ENCODE data around the gene EPB42.
"Not testable (repeated sequence)": the region's sequence is repeated elsewhere in the genome, so short reads cannot be mapped to it uniquely, and the experiment has no call there.

The EPB42 gene

GRCh38 chr15:43211224-43211735 is 9.5 kb downstream of the EPB42 start:
- DNase-seq: no peak

GRCh38 chr15:43210807-43211206 is 10.0 kb downstream of the EPB42 start:
- no peak for DNase-seq

- no peak for DNase-seq
Observed at GRCh38 chr15:43210172-43210745, 10.6 kb downstream of the EPB42 start.

- DNase-seq: no peak
Observed at GRCh38 chr15:43209059-43209824, 11.6 kb downstream of the EPB42 start.

- no peak for DNase-seq
Observed at GRCh38 chr15:43208052-43209002, 12.5 kb downstream of the EPB42 start.

GRCh38 chr15:43207024-43207423 is 13.8 kb downstream of the EPB42 start:
- no peak for DNase-seq

- no peak for DNase-seq
Observed at GRCh38 chr15:43206054-43206453, 14.8 kb downstream of the EPB42 start.

GRCh38 chr15:43204016-43204901 is 16.6 kb downstream of the EPB42 start:
- peak; percentile 50 for DNase-seq

GRCh38 chr15:43199945-43200488 is 20.8 kb downstream of the EPB42 start:
- no peak for DNase-seq

GRCh38 chr15:43198992-43199391 is 21.8 kb downstream of the EPB42 start:
- DNase-seq: no peak

GRCh38 chr15:43198556-43198955 is 22.3 kb downstream of the EPB42 start:
- DNase-seq: not testable (repeated sequence)

GRCh38 chr15:43197773-43198172 is 23.0 kb downstream of the EPB42 start:
- not testable (repeated sequence) for DNase-seq

- DNase-seq: no peak
Observed at GRCh38 chr15:43196760-43197548, 23.9 kb downstream of the EPB42 start.

GRCh38 chr15:43194795-43195194 is 26.0 kb downstream of the EPB42 start:
- no peak for DNase-seq

- no peak for DNase-seq
Observed at GRCh38 chr15:43193710-43194109, 27.1 kb downstream of the EPB42 start.

GRCh38 chr15:43190178-43190577 is 30.6 kb downstream of the EPB42 start:
- DNase-seq: no peak

- DNase-seq: no peak
Observed at GRCh38 chr15:43189296-43189695, 31.5 kb downstream of the EPB42 start.

GRCh38 chr15:43187544-43188155 is 33.2 kb downstream of the EPB42 start:
- DNase-seq: peak; percentile 58

GRCh38 chr15:43186003-43186353 is 34.8 kb downstream of the EPB42 start:
- DNase-seq: no peak

- DNase-seq: peak; percentile 94
Observed at GRCh38 chr15:43185157-43186002, 35.4 kb downstream of the EPB42 start, which contains the start of gene CCNDBP1. TSS of gene CCNDBP1 (plus strand) at chr15:43185403. CDS start at chr15:43185499, 96 bp downstream.

Measured in eye (tissue), 1 donor.